ENCODE data around the gene SIRT2.
"Not testable (repeated sequence)": the region's sequence is repeated elsewhere in the genome, so short reads cannot be mapped to it uniquely, and the experiment has no call there.

Gene SIRT2

DNA sequence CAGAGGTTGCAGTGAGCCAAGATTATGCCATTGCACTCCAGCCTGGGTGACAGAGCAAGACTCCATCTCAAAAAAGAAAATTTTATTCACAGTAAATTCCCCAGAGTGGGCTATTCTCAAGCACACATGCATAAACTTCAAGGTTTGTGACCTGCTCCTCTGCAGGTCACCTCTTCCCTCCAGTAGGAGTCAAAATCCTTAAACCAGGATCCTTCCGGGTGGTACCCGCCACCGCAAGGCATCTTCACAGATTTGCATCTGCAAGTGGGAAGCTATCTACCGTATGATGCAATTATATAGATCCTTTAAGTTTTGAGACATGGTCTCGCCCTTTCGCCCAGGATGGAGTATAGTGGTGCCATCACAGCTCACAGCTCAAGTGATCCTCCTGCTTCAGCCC lies 64.8 kb downstream of the SIRT2 start:
- Mint-ChIP-seq H3K36me3 (peaks cover 38 to 47% of the 10 kb centered on the region in 2 donors), H3K27ac (peak overlapping the region; percentile 31), H3K9me3 (no peaks in the 10 kb centered on the region), H3K27me3 (no peaks in the 10 kb centered on the region), H3K4me1 (peaks cover 17 to 46% of the 10 kb centered on the region in 2 donors), H3K4me3 (no peak overlapping the region)
- no peak for DNase-seq
- no peak for ATAC-seq (replicated peaks)

DNA sequence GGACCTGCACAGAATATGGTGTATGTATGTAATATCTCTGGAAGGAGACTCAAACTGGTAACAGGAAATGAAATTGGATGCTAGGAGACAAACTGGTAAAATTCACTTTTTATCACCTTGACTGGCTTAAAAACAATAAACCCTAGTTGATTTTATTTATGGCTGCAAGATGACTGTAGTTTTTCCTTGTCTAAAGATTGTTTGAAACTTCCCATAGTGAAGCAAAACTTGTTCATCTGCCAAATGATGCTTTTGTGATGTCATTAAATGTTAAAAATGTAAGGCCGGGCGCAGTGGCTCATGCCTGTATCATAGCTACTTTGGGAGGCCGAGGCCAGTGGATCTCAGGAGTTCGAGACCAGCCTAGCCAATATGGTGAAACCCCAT lies 65.3 kb downstream of the SIRT2 start:
- no peak for ATAC-seq (replicated peaks)
- Mint-ChIP-seq H3K36me3 (peaks cover 34 to 45% of the 10 kb centered on the region in 2 donors), H3K4me3 (no peak overlapping the region)

DNA sequence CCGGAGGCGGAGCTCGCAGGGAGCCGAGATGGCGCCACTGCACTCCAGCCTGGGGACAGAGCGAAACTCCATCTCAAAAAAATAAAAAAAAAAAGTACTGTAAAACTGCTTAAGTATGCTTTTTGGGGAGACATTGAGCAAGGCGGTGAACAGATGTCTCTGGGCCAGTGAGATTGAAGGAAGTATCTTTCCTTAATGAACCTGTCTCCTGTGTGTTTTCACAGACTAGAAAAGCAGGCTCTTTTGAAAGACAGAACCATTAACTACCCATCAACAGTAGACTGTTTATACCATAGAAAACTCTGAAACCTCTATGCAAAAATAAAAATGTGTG lies 66.4 kb downstream of the SIRT2 start:
- ATAC-seq (replicated peaks) = no peak
- DNase-seq = no peak
- no peaks in the 10 kb centered on the region for H3K9me3 Mint-ChIP-seq
- H3K27ac Mint-ChIP-seq = peak overlapping the region; percentile 26
- H3K27me3 Mint-ChIP-seq = no peaks in the 10 kb centered on the region
- H3K36me3 Mint-ChIP-seq = peaks cover 31 to 40% of the 10 kb centered on the region in 2 donors
- peaks cover 12 to 38% of the 10 kb centered on the region in 2 donors for H3K4me1 Mint-ChIP-seq
- no peak overlapping the region for H3K4me3 Mint-ChIP-seq

More for the DNA sequence above, 65.3 kb downstream of the SIRT2 start:
- H3K4me1 Mint-ChIP-seq = peaks cover 17 to 45% of the 10 kb centered on the region in 2 donors
- H3K27me3 Mint-ChIP-seq = no peaks in the 10 kb centered on the region
- H3K27ac Mint-ChIP-seq = peak overlapping the region; percentile 31
- no peaks in the 10 kb centered on the region for H3K9me3 Mint-ChIP-seq
- no peak for DNase-seq

DNA sequence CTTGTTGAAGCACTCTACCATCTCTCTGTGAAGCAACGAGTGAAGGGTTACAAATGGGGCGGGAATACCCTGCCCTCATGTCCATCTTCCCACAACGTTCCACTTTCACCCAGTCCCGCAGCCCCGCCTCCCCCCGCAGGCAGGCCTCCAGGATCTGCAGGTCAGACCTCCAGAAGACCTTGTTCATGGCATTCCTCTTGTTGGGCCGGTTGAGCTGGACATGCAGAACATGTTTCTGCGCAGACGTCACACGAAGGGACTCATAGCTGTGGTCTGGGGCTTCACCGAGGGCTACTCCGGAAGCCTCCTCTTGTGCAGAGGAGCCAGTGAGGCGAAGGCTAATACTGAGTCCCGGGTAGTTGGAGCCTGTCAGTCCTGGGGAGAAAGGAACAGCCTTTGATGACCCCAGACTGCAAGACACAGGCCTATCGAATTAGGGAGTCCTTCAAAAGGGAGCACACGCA lies 68.2 kb downstream of the SIRT2 start:
- H3K4me1 Mint-ChIP-seq = peaks cover 16 to 49% of the 10 kb centered on the region in 2 donors
- DNase-seq = peak; percentile 44
- peaks cover 23 to 42% of the 10 kb centered on the region in 2 donors for H3K36me3 Mint-ChIP-seq
- H3K9me3 Mint-ChIP-seq = no peaks in the 10 kb centered on the region
- peak overlapping the region; percentile 92 to 99 for H3K4me3 Mint-ChIP-seq
- H3K27ac Mint-ChIP-seq = peak overlapping the region; percentile 97
- no peaks in the 10 kb centered on the region for H3K27me3 Mint-ChIP-seq
- ATAC-seq (replicated peaks) = peak; percentile 71 to 77

DNA sequence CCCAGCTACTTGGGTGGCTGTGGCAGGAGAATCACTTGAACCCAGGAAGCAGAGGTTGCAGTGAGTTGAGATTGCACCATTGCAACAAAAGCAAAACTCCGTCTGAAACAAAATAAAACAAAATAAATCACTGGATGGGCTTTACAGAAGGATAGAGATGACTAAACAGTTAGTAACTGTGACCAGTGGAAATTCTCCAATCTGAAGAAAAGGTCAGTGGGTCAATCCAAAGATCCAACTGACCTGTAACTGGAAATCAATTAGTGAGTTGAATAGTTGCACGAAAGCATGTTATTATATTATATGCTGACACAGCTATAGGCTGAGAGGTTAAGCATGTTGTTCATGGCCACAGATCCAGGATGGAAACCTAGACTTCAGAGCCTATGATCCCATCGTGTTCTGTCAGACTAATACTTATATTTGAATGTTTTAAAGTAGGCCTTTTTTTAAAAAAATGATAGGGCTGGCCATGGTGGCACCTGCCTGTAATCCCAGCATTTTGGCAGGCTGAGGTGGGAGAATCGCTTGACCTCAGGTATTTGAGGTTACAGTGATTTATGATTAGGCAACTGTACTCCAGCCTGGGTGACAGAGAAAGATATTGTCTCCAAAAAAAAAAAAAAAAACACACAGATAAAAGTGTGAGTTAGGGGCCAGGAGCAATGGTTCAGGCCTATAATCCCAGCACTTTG lies 69.2 kb downstream of the SIRT2 start:
- no peaks in the 10 kb centered on the region for H3K27me3 Mint-ChIP-seq
- H3K4me3 Mint-ChIP-seq = peak overlapping the region; percentile 92 to 99
- H3K36me3 Mint-ChIP-seq = peaks cover 16 to 35% of the 10 kb centered on the region in 2 donors
- H3K4me1 Mint-ChIP-seq = peaks cover 16 to 45% of the 10 kb centered on the region in 2 donors
- H3K9me3 Mint-ChIP-seq = no peaks in the 10 kb centered on the region
- ATAC-seq (replicated peaks) (no peak), DNase-seq (no peak)
- H3K27ac Mint-ChIP-seq = peak overlapping the region; percentile 97

DNA sequence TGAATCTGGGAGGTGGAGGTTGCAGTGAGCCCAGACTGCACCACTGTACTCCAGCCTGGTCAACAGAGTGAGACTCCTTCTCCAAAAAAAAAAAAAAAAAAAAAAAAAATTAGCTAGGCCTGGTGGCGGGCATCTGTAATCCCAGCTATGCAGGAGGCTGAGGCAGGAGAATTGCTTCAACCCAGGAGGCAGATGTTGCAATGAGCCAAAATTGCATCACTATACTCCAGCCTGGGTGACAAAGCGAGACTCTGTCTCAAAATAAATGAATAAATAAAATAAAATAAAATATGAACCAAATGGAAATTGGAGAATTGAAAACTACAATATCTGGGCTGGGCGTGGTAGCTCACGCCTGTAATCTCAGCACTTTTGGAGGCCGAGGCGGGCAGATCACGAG lies 70.2 kb downstream of the SIRT2 start:
- DNase-seq; H3K4me3 Mint-ChIP-seq; H3K27ac Mint-ChIP-seq; H3K27me3 Mint-ChIP-seq; ATAC-seq (replicated peaks); H3K9me3 Mint-ChIP-seq: not testable (repeated sequence)
- Mint-ChIP-seq H3K36me3 (peaks cover 21 to 41% of the 10 kb centered on the region in 2 donors), H3K4me1 (peaks cover 16 to 45% of the 10 kb centered on the region in 2 donors)

Data from stimulated activated naive B cell treated with anti-CD40 and anti-IgM and Interleukin-4, amounts not matched to agents 10 μg/mL and 1 μg/mL and 100 μg/mL, for 72 hours (primary cell).